Upper lobe of left lung (tissue), 4 donors: Measurements from ENCODE around the gene CLEC19A.

ENCODE experiments used
- POLR2AphosphoS5 ChIP-seq, 2 donors: sonication (generic); formaldehyde crosslinking; IDR thresholded peaks; one replicate each; pipeline ENCODE4 v1.5.1; 2017; ENCODE audit warnings: antibody characterized with exemption in 2 of 2
- TF ChIP-seq, protein P1 (sequence below), 6 experiments: fragments of 450-650 bp in 4 of 6; fragments of 200-600 bp in 2 of 6; sonication (generic) in 2 of 6; IDR thresholded peaks; one replicate each; pipeline ENCODE4 v1.5.1; 2016 to 2019; ENCODE audit warnings: antibody characterized with exemption in 6 of 6

DNA sequence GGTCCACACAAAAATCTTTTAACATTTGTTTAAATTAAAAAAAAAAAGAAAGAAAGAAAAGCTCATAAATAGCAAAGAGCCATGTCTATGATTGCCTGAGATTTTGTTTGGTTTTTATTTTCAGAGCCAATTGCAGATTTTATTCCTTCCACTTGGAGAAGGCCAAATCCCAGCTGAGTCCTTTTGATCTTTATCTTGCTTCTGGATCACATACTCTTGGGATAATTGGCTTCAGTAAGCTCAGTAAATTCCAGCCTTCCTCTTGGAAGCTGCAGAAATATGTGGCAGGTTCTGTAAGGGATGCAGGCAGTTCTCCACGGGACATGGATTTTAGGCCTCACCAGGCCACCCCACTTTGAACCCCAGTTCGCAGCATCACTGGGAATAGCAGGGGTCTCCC is 68.8 kb downstream of the CLEC19A start:
- TF ChIP-seq, protein P1, sequence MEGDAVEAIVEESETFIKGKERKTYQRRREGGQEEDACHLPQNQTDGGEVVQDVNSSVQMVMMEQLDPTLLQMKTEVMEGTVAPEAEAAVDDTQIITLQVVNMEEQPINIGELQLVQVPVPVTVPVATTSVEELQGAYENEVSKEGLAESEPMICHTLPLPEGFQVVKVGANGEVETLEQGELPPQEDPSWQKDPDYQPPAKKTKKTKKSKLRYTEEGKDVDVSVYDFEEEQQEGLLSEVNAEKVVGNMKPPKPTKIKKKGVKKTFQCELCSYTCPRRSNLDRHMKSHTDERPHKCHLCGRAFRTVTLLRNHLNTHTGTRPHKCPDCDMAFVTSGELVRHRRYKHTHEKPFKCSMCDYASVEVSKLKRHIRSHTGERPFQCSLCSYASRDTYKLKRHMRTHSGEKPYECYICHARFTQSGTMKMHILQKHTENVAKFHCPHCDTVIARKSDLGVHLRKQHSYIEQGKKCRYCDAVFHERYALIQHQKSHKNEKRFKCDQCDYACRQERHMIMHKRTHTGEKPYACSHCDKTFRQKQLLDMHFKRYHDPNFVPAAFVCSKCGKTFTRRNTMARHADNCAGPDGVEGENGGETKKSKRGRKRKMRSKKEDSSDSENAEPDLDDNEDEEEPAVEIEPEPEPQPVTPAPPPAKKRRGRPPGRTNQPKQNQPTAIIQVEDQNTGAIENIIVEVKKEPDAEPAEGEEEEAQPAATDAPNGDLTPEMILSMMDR (IDR thresholded peaks at IDR 0.05): no peak
- TF ChIP-seq POLR2AphosphoS5 (IDR thresholded peaks at IDR 0.05): no peak
